Trophoblast cell (in vitro differentiated cells and primary cell): ENCODE results near the gene NWD2.

Source experiments
- DNase-seq, 2 donors: peaks; one replicate each; pipeline ENCODE4 v3.0.0-alpha.2; 2016
- H2AFZ ChIP-seq: 2 replicates; pipeline ENCODE4 v1.6.1; 2013; ENCODE audit warnings: low read length, moderate library complexity, mild to moderate bottlenecking; ENCODE audit not compliant: insufficient read depth, poor library complexity
- H2AK5ac ChIP-seq: 2 replicates; pipeline ENCODE4 v1.6.1; 2013; ENCODE audit warnings: mild to moderate bottlenecking, low read length
- H2BK120ac ChIP-seq: 2 replicates; pipeline ENCODE4 v1.6.1; 2013; ENCODE audit warnings: low read length, mild to moderate bottlenecking, moderate library complexity; ENCODE audit not compliant: insufficient read depth, poor library complexity
- H2BK12ac ChIP-seq: 2 replicates; pipeline ENCODE4 v1.6.1; 2013; ENCODE audit warnings: mild to moderate bottlenecking, low read length, moderate library complexity
- H2BK5ac ChIP-seq: 2 replicates; pipeline ENCODE4 v1.6.1; 2013; ENCODE audit warnings: low read length, low read depth, moderate library complexity, mild to moderate bottlenecking; ENCODE audit not compliant: poor library complexity
- H3K14ac ChIP-seq: 2 replicates; pipeline ENCODE4 v1.6.1; 2013; ENCODE audit warnings: mild to moderate bottlenecking, low read length
- H3K18ac ChIP-seq: 2 replicates; pipeline ENCODE4 v1.6.1; 2013; ENCODE audit warnings: mild to moderate bottlenecking, low read length
- H3K23ac ChIP-seq: 2 replicates; pipeline ENCODE4 v1.6.1; 2013; ENCODE audit warnings: low read length
- H3K27ac ChIP-seq: 2 replicates; pipeline ENCODE4 v1.5.1; 2013; ENCODE audit warnings: low read depth, mild to moderate bottlenecking, inconsistent platforms, low read length, moderate library complexity
- H3K27me3 ChIP-seq: 2 replicates; pipeline ENCODE4 v1.6.1; 2013; ENCODE audit warnings: inconsistent platforms, mild to moderate bottlenecking, low read length, moderate library complexity; ENCODE audit not compliant: insufficient read depth
- H3K36me3 ChIP-seq, 2 experiments: 1 replicate in 1 of 2; 2 replicates in 1 of 2; pipeline ENCODE4 v1.6.1; 2013; ENCODE audit warnings: low read length in 2 of 2, mild to moderate bottlenecking in 2 of 2, moderate library complexity in 1 of 2; ENCODE audit not compliant: insufficient read depth in 2 of 2, control insufficient read depth in 1 of 2
- H3K4ac ChIP-seq: 2 replicates; pipeline ENCODE4 v1.6.1; 2013; ENCODE audit warnings: low read depth, mild to moderate bottlenecking, low read length, moderate library complexity
- H3K4me1 ChIP-seq, 2 experiments: 1 replicate in 1 of 2; 2 replicates in 1 of 2; pipeline ENCODE4 v1.6.1; 2013; ENCODE audit warnings: low read length in 2 of 2, mild to moderate bottlenecking in 2 of 2, moderate library complexity in 1 of 2; ENCODE audit not compliant: insufficient read depth in 2 of 2, control insufficient read depth in 1 of 2
- H3K4me2 ChIP-seq: 2 replicates; pipeline ENCODE4 v1.6.1; 2013; ENCODE audit warnings: inconsistent platforms, mild to moderate bottlenecking, low read length, moderate library complexity
- H3K4me3 ChIP-seq: 2 replicates; pipeline ENCODE4 v1.5.1; 2013; ENCODE audit warnings: mild to moderate bottlenecking, low read depth, low read length, inconsistent platforms
- H3K79me1 ChIP-seq: one replicate; pipeline ENCODE4 v1.6.1; 2013; ENCODE audit warnings: low read length
- H3K79me2 ChIP-seq: 2 replicates; pipeline ENCODE4 v1.6.1; 2013; ENCODE audit warnings: low read length, mild to moderate bottlenecking; ENCODE audit not compliant: control insufficient read depth, insufficient read depth, poor library complexity
- H3K9ac ChIP-seq: 2 replicates; pipeline ENCODE4 v1.6.1; 2013; ENCODE audit warnings: mild to moderate bottlenecking, low read length
- H3K9me3 ChIP-seq: 2 replicates; pipeline ENCODE4 v1.6.1; 2013; ENCODE audit warnings: low read depth, mild to moderate bottlenecking, control low read depth, inconsistent platforms, low read length; ENCODE audit not compliant: insufficient read depth
- H4K12ac ChIP-seq: 2 replicates; pipeline ENCODE4 v1.6.1; 2013; ENCODE audit warnings: low read depth, mild to moderate bottlenecking, low read length, moderate library complexity
- H4K8ac ChIP-seq: 2 replicates; pipeline ENCODE4 v1.6.1; 2013; ENCODE audit warnings: low read depth, mild to moderate bottlenecking, low read length, moderate library complexity
- H4K91ac ChIP-seq: one replicate; pipeline ENCODE4 v1.6.1; 2013; ENCODE audit warnings: low read depth, mild to moderate bottlenecking, low read length, moderate library complexity
- WGBS: extraction: QIAGEN DNeasy Blood & Tissue Kit; methylation state at CpG from one replicate; pipeline ENCODE4 v1.1.7; 2013; ENCODE audit warnings: missing lambda C conversion rate; ENCODE audit not compliant: insufficient read length, insufficient coverage; ENCODE audit errors: extremely low coverage; 5-methylcytosine and 5-hydroxymethylcytosine counted together

Gene NWD2

GRCh38 chr4:37246891-37247290 is 2.3 kb downstream of the NWD2 start:
- Histone ChIP-seq H2BK5ac (no peak overlapping the region), H3K27me3 (peaks cover 34% of the 10 kb centered on the region), H3K27ac (no peak overlapping the region), H3K9me3 (peaks cover 2% of the 10 kb centered on the region), H2AK5ac (no peak overlapping the region), H3K4me2 (no peak overlapping the region), H3K4me1 (peaks cover 6 to 12% of the 10 kb centered on the region in 2 experiments), H2BK12ac (no peak overlapping the region), H2BK120ac (no peak overlapping the region), H4K91ac (no peak overlapping the region), H3K4me3 (no peak overlapping the region), H2AFZ (no peak overlapping the region), H3K79me1 (no peaks in the 10 kb centered on the region), H3K18ac (no peak overlapping the region), H3K23ac (no peak overlapping the region), H3K14ac (no peak overlapping the region), H3K9ac (no peak overlapping the region), H4K12ac (no peak overlapping the region), H3K4ac (no peak overlapping the region), H3K36me3 (no peaks in the 10 kb centered on the region), H3K79me2 (no peaks in the 10 kb centered on the region), H4K8ac (no peak overlapping the region)
- WGBS, result no CpG with 5 or more reads among the region's 6 CpGs
- DNase-seq, result no peak

GRCh38 chr4:37258221-37258620 is 13.7 kb downstream of the NWD2 start:
- no peaks in the 10 kb centered on the region for H3K27me3 ChIP-seq
- no CpG with 5 or more reads among the region's 1 CpG for WGBS
- H3K79me2 ChIP-seq, result no peaks in the 10 kb centered on the region
- H3K4me3 ChIP-seq, result no peak overlapping the region
- no peak overlapping the region for H3K4me2 ChIP-seq
- no peak overlapping the region for H3K23ac ChIP-seq
- H3K9ac ChIP-seq, result no peak overlapping the region
- H3K27ac ChIP-seq, result no peak overlapping the region
- no peak overlapping the region for H4K12ac ChIP-seq
- no peak overlapping the region for H3K4ac ChIP-seq
- no peak overlapping the region for H2BK120ac ChIP-seq
- DNase-seq, result no peak
- no peak overlapping the region for H2AK5ac ChIP-seq
- H2BK5ac ChIP-seq, result no peak overlapping the region
- no peak overlapping the region for H2AFZ ChIP-seq
- H3K9me3 ChIP-seq, result no peaks in the 10 kb centered on the region
- no peaks in the 10 kb centered on the region for H3K4me1 ChIP-seq
- no peak overlapping the region for H4K8ac ChIP-seq
- H2BK12ac ChIP-seq, result no peak overlapping the region
- no peak overlapping the region for H3K14ac ChIP-seq
- H4K91ac ChIP-seq, result no peak overlapping the region
- H3K79me1 ChIP-seq, result no peaks in the 10 kb centered on the region
- H3K36me3 ChIP-seq, result no peaks in the 10 kb centered on the region
- H3K18ac ChIP-seq, result no peak overlapping the region

- H2BK5ac ChIP-seq, result no peak overlapping the region
- no peak overlapping the region for H4K8ac ChIP-seq
- H2AK5ac ChIP-seq, result no peak overlapping the region
- H3K9me3 ChIP-seq, result no peaks in the 10 kb centered on the region
- H3K4me2 ChIP-seq, result no peak overlapping the region
- no peak overlapping the region for H4K12ac ChIP-seq
- no peaks in the 10 kb centered on the region for H3K4me1 ChIP-seq
- no peak overlapping the region for H3K9ac ChIP-seq
- no peak overlapping the region for H3K23ac ChIP-seq
- no CpG with 5 or more reads among the region's 3 CpGs for WGBS
- H2BK120ac ChIP-seq, result no peak overlapping the region
- DNase-seq, result no peak
- no peaks in the 10 kb centered on the region for H3K27me3 ChIP-seq
- H3K27ac ChIP-seq, result no peak overlapping the region
- no peak overlapping the region for H2AFZ ChIP-seq
- no peaks in the 10 kb centered on the region for H3K79me2 ChIP-seq
- H2BK12ac ChIP-seq, result no peak overlapping the region
- no peak overlapping the region for H3K18ac ChIP-seq
- H3K4ac ChIP-seq, result no peak overlapping the region
- H3K79me1 ChIP-seq, result no peaks in the 10 kb centered on the region
- no peaks in the 10 kb centered on the region for H3K36me3 ChIP-seq
- H4K91ac ChIP-seq, result no peak overlapping the region
- H3K14ac ChIP-seq, result no peak overlapping the region
- no peak overlapping the region for H3K4me3 ChIP-seq
These were observed 23.8 kb downstream of the NWD2 start for GRCh38 chr4:37268319-37268718.

- WGBS, result no CpG with 5 or more reads among the region's 1 CpG
- no peak overlapping the region for H2BK5ac ChIP-seq
- H3K27ac ChIP-seq, result no peak overlapping the region
These were observed 34.6 kb downstream of the NWD2 start for GRCh38 chr4:37279121-37279520.

More at GRCh38 chr4:37279121-37279520, 34.6 kb downstream of the NWD2 start:
- Histone ChIP-seq H3K79me2 (no peaks in the 10 kb centered on the region), H4K12ac (no peak overlapping the region), H3K4me1 (no peaks in the 10 kb centered on the region), H2BK12ac (no peak overlapping the region), H3K23ac (no peak overlapping the region), H3K9me3 (no peaks in the 10 kb centered on the region), H3K9ac (no peak overlapping the region), H3K36me3 (no peaks in the 10 kb centered on the region), H3K14ac (no peak overlapping the region), H3K18ac (no peak overlapping the region), H4K8ac (no peak overlapping the region), H3K4me2 (no peak overlapping the region), H4K91ac (no peak overlapping the region), H2AFZ (no peak overlapping the region), H3K79me1 (no peaks in the 10 kb centered on the region), H3K4me3 (no peak overlapping the region), H2BK120ac (no peak overlapping the region), H3K27me3 (no peaks in the 10 kb centered on the region), H3K4ac (no peak overlapping the region), H2AK5ac (no peak overlapping the region)
- no peak for DNase-seq
